K562 (cell line): ENCODE results near the gene ANKS4B. TPM values are rescaled to one million over a fixed set of nuclear protein-coding genes. Genes with fewer than 3 reads are reported as not detected.

Source experiments
- CBX3 ChIP-seq, 2 experiments: IDR thresholded peaks; 1 replicate in 1 of 2; 2 replicates in 1 of 2; pipeline ENCODE4 v1.6.1; 2012; ENCODE audit warnings: inconsistent platforms in 2 of 2, low read length in 2 of 2, borderline replicate concordance in 1 of 2, control low read depth in 1 of 2
- CCNT2 ChIP-seq: IDR thresholded peaks from 2 replicates; pipeline ENCODE4 v1.6.1; 2011; ENCODE audit warnings: borderline replicate concordance, low read depth, mild to moderate bottlenecking, moderate library complexity, mixed read lengths, low read length; ENCODE audit not compliant: insufficient read length; ENCODE audit errors: extremely low read depth
- CXXC5 ChIP-seq: fragments of 250-450 bp; sonication (Bioruptor Pico); IDR thresholded peaks from 2 replicates; pipeline ENCODE4 v1.8.0; 2022; ENCODE audit warnings: inconsistent platforms, mild to moderate bottlenecking, moderate library complexity
- DNMT1 ChIP-seq: fragments of 450-650 bp; IDR thresholded peaks from 2 replicates; pipeline ENCODE4 v1.6.1; 2016; ENCODE audit warnings: antibody characterized with exemption, mild to moderate bottlenecking
- ESRRA ChIP-seq: fragments of 450-650 bp; IDR thresholded peaks from 2 replicates; pipeline ENCODE4 v1.6.1; 2014; ENCODE audit warnings: low read depth, mild to moderate bottlenecking, moderate library complexity, borderline replicate concordance
- JUND ChIP-seq, 2 experiments: IDR thresholded peaks; 2 replicates in 1 of 2; 3 replicates in 1 of 2; pipeline ENCODE4 v1.6.1; 2011; ENCODE audit warnings: borderline replicate concordance in 2 of 2, low read depth in 2 of 2, low read length in 2 of 2, improper control_type of control experiment in 1 of 2, missing biosample characterization in 1 of 2, missing genetic modification characterization in 1 of 2, missing genetic modification reagents in 1 of 2
- KAT7 ChIP-seq: sonication (generic); formaldehyde crosslinking; IDR thresholded peaks from 2 replicates; pipeline ENCODE4 v1.8.0; 2022; ENCODE audit warnings: missing genetic modification reagents, mild to moderate bottlenecking, borderline replicate concordance
- PURB ChIP-seq: sonication (generic); formaldehyde crosslinking; IDR thresholded peaks from 2 replicates; pipeline ENCODE4 v1.9.0; 2021; ENCODE audit warnings: low read depth, mild to moderate bottlenecking, missing genetic modification reagents
- RB1 ChIP-seq: fragments of 450-650 bp; IDR thresholded peaks from 2 replicates; pipeline ENCODE4 v1.6.1; 2017; ENCODE audit warnings: low read depth, mild to moderate bottlenecking
- RCOR1 ChIP-seq, 2 experiments: IDR thresholded peaks; 2 replicates each; pipeline ENCODE4 v1.6.1; 2012; ENCODE audit warnings: low read depth in 2 of 2, low read length in 2 of 2, borderline replicate concordance in 1 of 2, improper control_type of control experiment in 1 of 2
- RNF2 ChIP-seq: sonication (generic); IDR thresholded peaks from 2 replicates; pipeline ENCODE4 v1.6.1; 2016
- SMARCC2 ChIP-seq: fragments of 450-650 bp; IDR thresholded peaks from 2 replicates; pipeline ENCODE4 v1.6.1; 2017; ENCODE audit warnings: antibody characterized with exemption, moderate library complexity, mild to moderate bottlenecking, low read depth
- SMC3 ChIP-seq: conservative IDR thresholded peaks from 2 replicates; pipeline ENCODE4 v1.6.1; 2011; ENCODE audit warnings: low read depth, low read length, improper control_type of control experiment; ENCODE audit not compliant: insufficient read depth
- SOX6 ChIP-seq: fragments of 450-650 bp; IDR thresholded peaks from 2 replicates; pipeline ENCODE4 v1.6.1; 2014; ENCODE audit warnings: mild to moderate bottlenecking
- SP1 ChIP-seq: sonication (generic); formaldehyde crosslinking; IDR thresholded peaks from 2 replicates; pipeline ENCODE4 v1.8.1; 2022; ENCODE audit warnings: mild to moderate bottlenecking, missing genetic modification reagents
- ZNF589 ChIP-seq: fragments of 200-800 bp; sonication (Bioruptor generic); IDR thresholded peaks from 2 replicates; pipeline ENCODE4 v1.6.1; 2016; ENCODE audit warnings: low read depth, missing genetic modification characterization, missing compliant biosample characterization
- polyA plus RNA-seq, 8 experiments: library from polyadenylated mRNA; depleted of rRNA in 4 of 8; stranded (reverse) in 5 of 8; unstranded in 3 of 8; fragments of >200 nt; fragmentation: Nextera tagmentation in 2 of 8; fragmentation: Illumina TruSeq in 1 of 8; extraction: Ambion mirVana in 2 of 8; extraction: Trizol in 1 of 8; gene quantifications; 2 replicates each; pipeline versions ENCODE4 v1.2.1 to v1.2.3, GENCODE V29; 2011 to 2014; ENCODE audit warnings: inconsistent platforms in 1 of 8, missing spikeins in 1 of 8
- total RNA-seq, 7 experiments: library from RNA; depleted of rRNA in 6 of 7; stranded (reverse); fragments of >200 nt in 6 of 7; fragmentation: Illumina TruSeq in 2 of 7; extraction: Trizol in 2 of 7; gene quantifications; 2 replicates each; pipeline versions ENCODE4 v1.2.1 to v1.2.3, GENCODE V29; 2011 to 2021; ENCODE audit warnings: low replicate concordance in 1 of 7
- TF ChIP-seq, protein P1 (sequence below): sonication (generic); formaldehyde crosslinking; IDR thresholded peaks from 2 replicates; pipeline ENCODE4 v1.8.0; 2023; ENCODE audit warnings: missing genetic modification reagents, mild to moderate bottlenecking, borderline replicate concordance
- TF ChIP-seq, protein P2 (sequence below): fragments of 450-650 bp; conservative IDR thresholded peaks from 2 replicates; pipeline ENCODE4 v1.6.1; 2016; ENCODE audit warnings: missing genetic modification characterization, low read depth, mild to moderate bottlenecking, missing compliant biosample characterization, moderate library complexity
- TF ChIP-seq, protein P3 (sequence below): sonication (generic); formaldehyde crosslinking; IDR thresholded peaks from 2 replicates; pipeline ENCODE4 v1.8.0; 2022; ENCODE audit warnings: missing genetic modification reagents, mild to moderate bottlenecking, moderate library complexity, borderline replicate concordance

The ANKS4B gene
- total and polyA plus RNA-seq, 9 of the 15 experiments (the other 6 are each of a cell fraction or from before 2014, with no cell fraction given): not detected

DNA sequence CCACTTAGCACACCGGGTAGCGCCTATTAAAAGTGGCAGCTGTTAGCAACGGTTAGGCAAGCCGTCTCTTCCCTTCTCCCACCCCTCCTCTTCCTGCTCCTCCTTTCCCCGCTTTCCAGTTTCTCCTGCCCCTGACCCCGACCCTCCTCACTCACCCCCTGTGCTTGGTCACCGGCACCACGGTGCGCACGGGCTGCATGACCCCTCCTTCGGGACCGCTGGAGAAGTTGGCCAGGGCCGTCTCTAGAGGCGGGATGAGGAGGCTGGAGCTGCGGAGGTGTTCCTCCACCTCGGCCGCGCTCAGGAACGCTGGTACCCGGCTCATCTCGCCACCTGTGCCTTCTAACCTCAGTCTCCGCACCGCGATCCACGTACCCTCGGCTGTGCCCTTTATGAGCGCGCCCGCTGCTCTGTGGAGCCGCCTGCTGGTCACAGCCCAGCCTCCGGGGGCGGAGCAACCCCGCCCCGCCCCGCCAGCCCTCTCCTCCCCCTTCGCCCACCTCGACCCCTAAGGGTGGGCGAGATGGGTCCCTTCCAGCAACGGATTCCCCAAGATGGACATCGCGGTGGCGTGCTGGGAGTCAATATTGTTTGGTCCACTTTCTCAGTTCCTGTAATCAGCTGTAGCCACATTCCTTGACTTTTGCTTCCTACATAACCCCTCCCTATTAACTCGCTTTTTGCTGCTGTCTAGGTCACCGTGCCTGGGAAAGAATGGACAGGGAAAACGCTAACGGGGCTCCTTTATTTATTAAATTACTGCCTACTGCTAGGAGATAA is 44.6 kb downstream of the ANKS4B start, which contains the start of gene CRYM (continued):
- TF ChIP-seq, protein P1, sequence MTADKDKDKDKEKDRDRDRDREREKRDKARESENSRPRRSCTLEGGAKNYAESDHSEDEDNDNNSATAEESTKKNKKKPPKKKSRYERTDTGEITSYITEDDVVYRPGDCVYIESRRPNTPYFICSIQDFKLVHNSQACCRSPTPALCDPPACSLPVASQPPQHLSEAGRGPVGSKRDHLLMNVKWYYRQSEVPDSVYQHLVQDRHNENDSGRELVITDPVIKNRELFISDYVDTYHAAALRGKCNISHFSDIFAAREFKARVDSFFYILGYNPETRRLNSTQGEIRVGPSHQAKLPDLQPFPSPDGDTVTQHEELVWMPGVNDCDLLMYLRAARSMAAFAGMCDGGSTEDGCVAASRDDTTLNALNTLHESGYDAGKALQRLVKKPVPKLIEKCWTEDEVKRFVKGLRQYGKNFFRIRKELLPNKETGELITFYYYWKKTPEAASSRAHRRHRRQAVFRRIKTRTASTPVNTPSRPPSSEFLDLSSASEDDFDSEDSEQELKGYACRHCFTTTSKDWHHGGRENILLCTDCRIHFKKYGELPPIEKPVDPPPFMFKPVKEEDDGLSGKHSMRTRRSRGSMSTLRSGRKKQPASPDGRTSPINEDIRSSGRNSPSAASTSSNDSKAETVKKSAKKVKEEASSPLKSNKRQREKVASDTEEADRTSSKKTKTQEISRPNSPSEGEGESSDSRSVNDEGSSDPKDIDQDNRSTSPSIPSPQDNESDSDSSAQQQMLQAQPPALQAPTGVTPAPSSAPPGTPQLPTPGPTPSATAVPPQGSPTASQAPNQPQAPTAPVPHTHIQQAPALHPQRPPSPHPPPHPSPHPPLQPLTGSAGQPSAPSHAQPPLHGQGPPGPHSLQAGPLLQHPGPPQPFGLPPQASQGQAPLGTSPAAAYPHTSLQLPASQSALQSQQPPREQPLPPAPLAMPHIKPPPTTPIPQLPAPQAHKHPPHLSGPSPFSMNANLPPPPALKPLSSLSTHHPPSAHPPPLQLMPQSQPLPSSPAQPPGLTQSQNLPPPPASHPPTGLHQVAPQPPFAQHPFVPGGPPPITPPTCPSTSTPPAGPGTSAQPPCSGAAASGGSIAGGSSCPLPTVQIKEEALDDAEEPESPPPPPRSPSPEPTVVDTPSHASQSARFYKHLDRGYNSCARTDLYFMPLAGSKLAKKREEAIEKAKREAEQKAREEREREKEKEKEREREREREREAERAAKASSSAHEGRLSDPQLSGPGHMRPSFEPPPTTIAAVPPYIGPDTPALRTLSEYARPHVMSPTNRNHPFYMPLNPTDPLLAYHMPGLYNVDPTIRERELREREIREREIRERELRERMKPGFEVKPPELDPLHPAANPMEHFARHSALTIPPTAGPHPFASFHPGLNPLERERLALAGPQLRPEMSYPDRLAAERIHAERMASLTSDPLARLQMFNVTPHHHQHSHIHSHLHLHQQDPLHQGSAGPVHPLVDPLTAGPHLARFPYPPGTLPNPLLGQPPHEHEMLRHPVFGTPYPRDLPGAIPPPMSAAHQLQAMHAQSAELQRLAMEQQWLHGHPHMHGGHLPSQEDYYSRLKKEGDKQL (CRISPR knock-in tag): no peak
- TF ChIP-seq CXXC5 (CRISPR knock-in tag) (0 out of 2 replicates have a peak, but pooled peaks have one; percentile 47), RNF2 (0 out of 2 replicates have a peak, but pooled peaks have one; percentile 14), SMC3 (peak; percentile 75), CBX3 (IDR thresholded peaks at IDR 0.05; ENCODE audit: borderline replicate concordance in 1 of 2, low read length in 2 of 2) (no peak), SMARCC2 (peak; percentile 34; the same call in 1 of the 2 replicates), RCOR1 (IDR thresholded peaks at IDR 0.05; ENCODE audit: borderline replicate concordance in 1 of 2, low read depth in 2 of 2, low read length in 2 of 2) (peak in 1 of 2 experiments; percentile 28; a peak in 1 of 4 replicates), ZNF589 (CRISPR knock-in tag) (no peak), KAT7 (CRISPR knock-in tag) (no peak), DNMT1 (no peak), SOX6 (peak; percentile 20; the same call in 1 of the 2 replicates), PURB (CRISPR knock-in tag) (no peak), ESRRA (peak; percentile 64; the same call in 1 of the 2 replicates), SP1 (CRISPR knock-in tag) (peak; percentile 66; the same call in 1 of the 2 replicates), RB1 (peak; percentile 63; the same call in 1 of the 2 replicates), CCNT2 (peak; percentile 30), JUND (IDR thresholded peaks at IDR 0.05; ENCODE audit: borderline replicate concordance, low read depth, low read length) (peak; percentile 43; the same call in 1 of the 2 replicates), JUND (tag; IDR thresholded peaks at IDR 0.05; ENCODE audit: borderline replicate concordance, low read depth, low read length) (no peak)
- TF ChIP-seq, protein P2, sequence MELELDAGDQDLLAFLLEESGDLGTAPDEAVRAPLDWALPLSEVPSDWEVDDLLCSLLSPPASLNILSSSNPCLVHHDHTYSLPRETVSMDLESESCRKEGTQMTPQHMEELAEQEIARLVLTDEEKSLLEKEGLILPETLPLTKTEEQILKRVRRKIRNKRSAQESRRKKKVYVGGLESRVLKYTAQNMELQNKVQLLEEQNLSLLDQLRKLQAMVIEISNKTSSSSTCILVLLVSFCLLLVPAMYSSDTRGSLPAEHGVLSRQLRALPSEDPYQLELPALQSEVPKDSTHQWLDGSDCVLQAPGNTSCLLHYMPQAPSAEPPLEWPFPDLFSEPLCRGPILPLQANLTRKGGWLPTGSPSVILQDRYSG (tag): no peak
- TF ChIP-seq, protein P3, sequence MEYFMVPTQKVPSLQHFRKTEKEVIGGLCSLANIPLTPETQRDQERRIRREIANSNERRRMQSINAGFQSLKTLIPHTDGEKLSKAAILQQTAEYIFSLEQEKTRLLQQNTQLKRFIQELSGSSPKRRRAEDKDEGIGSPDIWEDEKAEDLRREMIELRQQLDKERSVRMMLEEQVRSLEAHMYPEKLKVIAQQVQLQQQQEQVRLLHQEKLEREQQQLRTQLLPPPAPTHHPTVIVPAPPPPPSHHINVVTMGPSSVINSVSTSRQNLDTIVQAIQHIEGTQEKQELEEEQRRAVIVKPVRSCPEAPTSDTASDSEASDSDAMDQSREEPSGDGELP (CRISPR knock-in tag): peak; percentile 61; the same call in 1 of the 2 replicates
